ENCODE data around the gene NPSR1.
A peak's percentile ranks its signal among the peaks of the same experiment; 100 is the strongest.
"Not testable (repeated sequence)": the region's sequence is repeated elsewhere in the genome, so short reads cannot be mapped to it uniquely, and the experiment has no call there.

NPSR1 gene

GRCh38 chr7:34757570-34758110 lies 99.6 kb downstream of the NPSR1 start:
- DNase-seq (ENCODE audit: low spot score): no peak

GRCh38 chr7:34758111-34758601 lies 100.1 kb downstream of the NPSR1 start:
- no peak for DNase-seq (ENCODE audit: low spot score)

DNA sequence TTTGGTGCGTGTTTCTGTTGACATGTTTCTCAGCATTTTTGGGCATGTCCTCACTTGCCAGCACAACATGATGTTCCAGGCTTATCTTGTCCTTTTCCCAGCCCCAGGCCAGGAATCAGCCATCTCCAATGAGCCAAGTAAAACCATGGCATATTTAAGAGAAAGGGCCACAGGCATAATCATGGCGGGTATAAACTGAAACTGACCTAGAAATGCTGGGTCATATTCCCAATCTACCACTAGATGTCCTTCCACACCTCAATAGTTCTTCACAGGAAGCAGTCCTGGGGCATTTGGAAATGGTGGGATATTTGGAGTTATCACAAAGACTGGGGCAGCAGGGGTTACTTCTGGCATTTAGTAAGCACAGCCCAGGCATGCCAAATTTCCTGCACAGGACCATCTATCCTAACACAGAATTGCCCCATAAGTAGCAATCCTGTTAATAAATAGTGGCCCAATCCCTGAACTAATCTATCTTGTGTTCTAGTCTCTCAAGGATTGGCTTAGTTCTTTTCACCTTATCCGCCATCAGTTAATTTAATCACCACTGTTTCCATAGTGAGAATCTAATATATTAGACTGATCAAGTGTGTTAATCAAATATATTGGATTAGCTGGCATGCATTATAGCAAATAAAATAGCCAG lies 101.6 kb downstream of the NPSR1 start:
- peak; percentile 56 for DNase-seq (ENCODE audit: low spot score)

DNA sequence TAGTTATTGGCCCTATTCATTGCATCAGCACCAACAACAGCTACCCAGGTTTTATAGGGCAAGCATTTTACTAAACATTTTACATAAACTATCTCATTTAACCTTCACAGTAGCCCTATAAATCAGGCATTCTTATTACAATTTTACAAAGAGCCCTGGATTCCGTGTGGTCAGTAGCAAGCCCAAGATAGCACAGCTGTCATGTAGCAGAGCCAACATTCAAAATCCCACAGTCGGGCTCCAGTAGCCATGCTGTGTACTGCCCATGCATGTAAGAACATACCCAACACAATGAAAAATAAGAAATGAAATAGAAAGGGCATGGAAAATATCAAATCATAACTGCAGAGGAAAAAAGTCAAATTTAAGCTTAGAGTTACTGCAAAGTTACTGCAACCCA lies 102.3 kb downstream of the NPSR1 start:
- no peak for DNase-seq (ENCODE audit: low spot score)

- DNase-seq (ENCODE audit: low spot score): no peak
Measured at GRCh38 chr7:34761206-34761605, 103.2 kb downstream of the NPSR1 start.

DNA sequence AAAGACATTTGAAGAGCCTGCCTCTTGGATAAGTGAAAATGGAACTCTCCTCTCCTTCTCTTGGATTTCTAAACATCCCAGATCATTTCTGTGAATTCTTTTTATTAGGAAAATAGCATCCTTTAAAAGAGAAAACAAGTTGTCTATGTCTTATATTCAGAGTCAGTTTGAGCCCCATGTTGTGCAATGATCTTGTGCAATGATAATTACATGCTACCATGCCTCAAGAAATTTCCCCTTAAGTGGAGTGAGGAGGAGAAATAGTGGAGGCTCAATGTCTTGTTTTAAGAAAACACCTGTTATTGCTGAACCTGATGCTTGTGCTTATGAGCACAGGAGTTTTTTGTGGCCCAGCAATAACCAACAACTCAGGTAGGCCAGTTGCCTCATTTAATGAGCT lies 103.6 kb downstream of the NPSR1 start:
- DNase-seq (ENCODE audit: low spot score): no peak

- no peak for DNase-seq (ENCODE audit: low spot score)
Measured at GRCh38 chr7:34762764-34763163, 104.7 kb downstream of the NPSR1 start.

GRCh38 chr7:34772296-34772938 lies 114.4 kb downstream of the NPSR1 start:
- DNase-seq (ENCODE audit: low spot score): no peak

GRCh38 chr7:34776748-34777358 lies 118.8 kb downstream of the NPSR1 start:
- DNase-seq (ENCODE audit: low spot score): no peak

- DNase-seq (ENCODE audit: low spot score): no peak
Measured at GRCh38 chr7:34780546-34780945, 122.5 kb downstream of the NPSR1 start.

DNA sequence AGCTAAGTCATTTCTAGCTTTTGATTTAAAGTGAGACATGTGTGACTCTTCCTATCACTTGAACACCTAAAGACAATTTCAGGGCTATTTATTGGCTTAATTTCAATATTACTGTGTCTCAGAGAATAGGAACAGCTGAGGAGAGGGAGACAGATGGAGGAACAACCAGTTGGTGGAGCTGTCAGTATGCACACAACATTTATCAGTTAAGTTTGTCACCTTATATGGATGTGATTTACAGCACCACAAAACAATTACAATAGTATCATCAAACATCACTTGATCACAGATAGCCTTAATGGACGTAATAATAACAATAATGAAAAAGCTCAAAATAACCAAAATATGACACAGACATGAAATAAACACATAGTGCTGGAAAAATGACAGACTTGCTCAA lies 129.6 kb downstream of the NPSR1 start:
- DNase-seq (ENCODE audit: low spot score): no peak

- DNase-seq (ENCODE audit: low spot score): no peak
Measured at GRCh38 chr7:34806831-34807230, 148.8 kb downstream of the NPSR1 start.

DNA sequence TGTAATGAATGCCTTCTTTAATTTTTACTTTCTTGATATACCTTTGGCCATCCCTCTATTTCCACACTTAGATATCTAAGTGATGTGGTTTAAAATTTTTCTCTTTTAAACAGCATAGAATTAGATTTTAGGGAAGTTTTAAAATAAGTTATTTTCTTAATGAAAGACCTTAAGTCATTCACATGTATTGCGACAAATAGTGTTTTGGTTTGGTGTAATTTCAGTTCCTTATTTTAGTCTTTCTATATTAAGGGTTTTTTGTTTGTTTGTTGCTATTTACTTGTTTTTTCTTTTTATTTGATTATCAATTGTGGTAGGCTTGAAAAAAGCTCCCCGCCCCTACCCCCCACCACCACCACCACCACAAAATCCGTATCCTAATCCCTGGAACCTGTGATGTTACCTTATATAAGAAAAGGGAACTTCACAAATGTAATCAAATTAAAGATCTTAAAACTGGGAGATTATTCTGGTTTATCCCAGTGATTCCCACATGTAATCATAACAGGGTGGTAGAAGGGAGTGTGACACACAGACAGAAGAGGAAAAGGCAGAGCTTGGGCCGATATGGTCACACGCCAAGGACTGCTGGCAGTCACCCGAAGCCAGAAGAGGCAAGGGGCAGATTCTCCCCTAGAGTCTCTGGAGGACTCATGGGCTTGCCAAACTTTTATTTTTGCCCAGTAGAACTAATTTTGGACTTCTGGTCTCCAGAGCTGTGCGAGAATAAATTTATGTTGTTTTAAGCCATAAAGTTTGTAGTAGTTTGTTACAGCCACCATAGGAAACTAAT lies 149.7 kb downstream of the NPSR1 start:
- no peak for DNase-seq (ENCODE audit: low spot score)

GRCh38 chr7:34814203-34814842 lies 156.3 kb downstream of the NPSR1 start:
- not testable (repeated sequence) for DNase-seq (ENCODE audit: low spot score)

GRCh38 chr7:34821932-34822558 lies 164.0 kb downstream of the NPSR1 start:
- DNase-seq (ENCODE audit: low spot score): no peak

- peak; percentile 77 for DNase-seq (ENCODE audit: low spot score)
Measured at GRCh38 chr7:34823650-34824258, 165.7 kb downstream of the NPSR1 start.

DNA sequence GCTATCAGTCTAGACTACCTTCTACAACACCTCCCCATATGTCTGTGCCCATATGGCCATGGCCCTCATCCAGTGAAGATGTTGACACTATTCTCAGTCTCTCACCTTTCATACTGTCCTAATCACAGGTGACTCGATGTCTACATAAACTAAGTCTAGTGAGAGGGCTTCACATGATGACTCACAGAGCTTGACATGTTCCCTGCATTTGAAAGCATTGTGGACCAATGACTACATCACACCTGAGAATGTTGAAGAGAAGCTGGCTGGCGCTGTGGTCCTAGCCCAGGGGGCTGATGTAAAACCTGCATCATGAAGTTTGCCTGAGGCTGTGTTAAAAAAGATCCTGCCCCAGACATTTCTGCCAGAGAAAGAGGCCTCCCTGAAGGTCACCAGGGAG lies 167.2 kb downstream of the NPSR1 start:
- DNase-seq (ENCODE audit: low spot score): no peak

DNA sequence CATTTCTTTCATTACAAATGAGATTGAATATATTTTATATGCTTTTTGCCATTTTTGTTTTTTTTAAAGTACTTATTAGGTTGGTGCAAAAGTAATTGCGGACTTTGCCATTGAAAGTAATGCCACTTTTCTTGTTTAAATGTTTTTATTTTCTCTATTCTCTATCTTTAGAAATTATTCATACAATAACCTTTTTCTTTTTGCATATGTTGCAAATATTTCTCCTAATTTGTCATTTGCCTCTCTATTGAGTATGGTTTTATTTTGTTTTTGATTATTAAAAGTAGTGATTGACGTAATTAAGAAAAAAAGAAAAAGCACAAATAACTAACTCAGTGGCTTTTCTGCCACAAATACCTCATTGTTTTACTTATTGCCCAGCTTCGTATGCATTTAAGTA lies 172.4 kb downstream of the NPSR1 start:
- DNase-seq (ENCODE audit: low spot score): no peak

DNA sequence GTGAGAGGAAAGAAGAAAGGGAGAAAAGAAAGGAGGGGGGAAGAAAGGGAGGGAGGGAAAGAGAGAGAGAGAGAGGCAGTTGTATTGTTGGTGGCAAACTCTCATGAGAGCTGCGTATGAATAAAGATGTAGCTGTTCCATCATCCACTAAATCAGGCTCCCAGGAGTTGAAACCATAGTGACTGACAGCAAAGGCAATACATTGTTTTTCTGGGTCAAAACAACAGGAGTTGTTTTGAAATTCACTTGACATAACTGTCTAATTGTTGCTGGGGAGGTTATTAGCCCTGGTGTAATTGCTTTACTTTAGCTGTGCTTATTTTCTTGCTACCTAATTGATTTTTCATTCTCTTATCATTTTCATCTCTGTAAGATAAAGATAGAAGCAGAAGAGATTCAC lies 173.4 kb downstream of the NPSR1 start:
- no peak for DNase-seq (ENCODE audit: low spot score)

DNA sequence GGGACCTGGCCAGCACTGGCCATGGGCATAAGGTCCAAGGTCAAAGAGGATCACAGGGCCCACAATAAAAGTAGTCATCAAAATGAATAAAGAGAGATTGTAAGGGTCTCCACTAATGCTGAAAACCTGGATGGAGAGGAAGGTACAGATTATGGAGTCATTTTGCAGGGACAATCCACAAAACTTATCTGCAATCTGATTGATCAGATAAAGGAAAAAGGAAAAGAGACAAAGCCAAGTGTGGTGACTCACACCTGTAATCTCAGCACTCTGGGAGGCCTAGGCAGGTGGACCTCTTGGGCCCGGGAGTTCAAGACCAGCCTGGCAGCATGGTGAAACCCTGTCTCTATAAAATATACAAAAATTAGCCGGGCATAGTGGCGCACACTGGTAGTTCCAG lies 174.0 kb downstream of the NPSR1 start:
- DNase-seq (ENCODE audit: low spot score): no peak

Measured in iPS-NIHi11 (cell line).